Measurements from ENCODE around the gene ZNF672.

Gene ZNF672

DNA sequence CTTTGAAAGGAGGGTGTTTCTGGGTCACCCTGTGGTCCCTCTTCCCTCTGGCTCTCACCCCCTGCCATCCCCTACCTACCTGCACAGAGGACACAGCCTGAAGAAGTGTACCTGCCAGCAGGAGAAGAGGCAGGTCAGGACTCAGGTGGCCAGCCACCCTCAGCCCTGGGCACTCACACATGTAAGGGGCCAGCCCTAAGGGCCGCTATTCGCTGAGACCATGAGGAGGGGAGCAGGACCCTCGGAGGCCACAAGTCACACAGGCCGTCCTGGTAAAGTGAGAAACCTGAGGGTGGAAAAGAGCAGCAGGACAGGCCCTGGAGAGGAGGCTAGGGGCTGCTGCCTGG, 19.7 kb downstream of the ZNF672 start:
- Histone ChIP-seq H2BK12ac (ENCODE audit: low read length) (no peak overlapping the region), H3K9me3 (replicated peaks in 1 of 2; ENCODE audit: control insufficient read depth in 2 of 2, insufficient read depth in 1 of 2, low read depth in 1 of 2, low read length in 2 of 2) (no peaks in the 10 kb centered on the region), H2BK15ac (ENCODE audit: low read length) (no peak overlapping the region), H3K36me3 (replicated peaks in 1 of 2; ENCODE audit: control insufficient read depth in 2 of 2, insufficient read depth in 2 of 2, low read length in 2 of 2) (peaks cover 22 to 37% of the 10 kb centered on the region in 2 donors), H3K18ac (ENCODE audit: low read length) (peak overlapping the region; percentile 92), H2BK120ac (ENCODE audit: low read depth, low read length) (no peak overlapping the region), H3K4ac (ENCODE audit: low read length) (peak overlapping the region; percentile 66), H3K14ac (ENCODE audit: low read length) (peak overlapping the region; percentile 39), H3K27me3 (ENCODE audit: control insufficient read depth in 3 of 3, insufficient read depth in 3 of 3, low read depth in 1 of 3, low read length in 3 of 3) (peaks cover 0 to 17% (median 9%) of the 10 kb centered on the region in 3 experiments), H3K4me2 (ENCODE audit: insufficient read depth, low read length, poor library complexity, severe bottlenecking) (peak overlapping the region; percentile 75), H4K91ac (ENCODE audit: low read depth, low read length, poor library complexity) (no peak overlapping the region), H2AFZ (ENCODE audit: low read length) (peak overlapping the region; percentile 82), H2AK5ac (ENCODE audit: low read depth, low read length) (peak overlapping the region; percentile 79), H3K23ac (ENCODE audit: low read depth, low read length, poor library complexity) (peak overlapping the region; percentile 90), H2BK5ac (ENCODE audit: low read length) (no peak overlapping the region), H3K9ac (ENCODE audit: low read depth, low read length, poor library complexity) (peak overlapping the region; percentile 83), H4K8ac (ENCODE audit: low read depth, low read length) (peak overlapping the region; percentile 55), H3K27ac (replicated peaks; ENCODE audit: low read length) (no peak overlapping the region), H3K4me3 (ENCODE audit: low read length in 2 of 2) (peak overlapping the region; percentile 55 to 78), H3K4me1 (ENCODE audit: control insufficient read depth in 2 of 2, insufficient read depth in 1 of 2, low read depth in 1 of 2, low read length in 2 of 2) (peaks cover 10 to 11% of the 10 kb centered on the region in 2 donors), H3K79me1 (ENCODE audit: low read depth, low read length) (peaks cover 10% of the 10 kb centered on the region)
- no peak for DNase-seq (ENCODE audit: low spot score)
- no CpG with 5 or more reads among the region's 4 CpGs for WGBS, 2 donors (ENCODE audit: extremely low coverage in 2 of 2, insufficient read length in 2 of 2, insufficient replicate concordance in 1 of 2)

DNA sequence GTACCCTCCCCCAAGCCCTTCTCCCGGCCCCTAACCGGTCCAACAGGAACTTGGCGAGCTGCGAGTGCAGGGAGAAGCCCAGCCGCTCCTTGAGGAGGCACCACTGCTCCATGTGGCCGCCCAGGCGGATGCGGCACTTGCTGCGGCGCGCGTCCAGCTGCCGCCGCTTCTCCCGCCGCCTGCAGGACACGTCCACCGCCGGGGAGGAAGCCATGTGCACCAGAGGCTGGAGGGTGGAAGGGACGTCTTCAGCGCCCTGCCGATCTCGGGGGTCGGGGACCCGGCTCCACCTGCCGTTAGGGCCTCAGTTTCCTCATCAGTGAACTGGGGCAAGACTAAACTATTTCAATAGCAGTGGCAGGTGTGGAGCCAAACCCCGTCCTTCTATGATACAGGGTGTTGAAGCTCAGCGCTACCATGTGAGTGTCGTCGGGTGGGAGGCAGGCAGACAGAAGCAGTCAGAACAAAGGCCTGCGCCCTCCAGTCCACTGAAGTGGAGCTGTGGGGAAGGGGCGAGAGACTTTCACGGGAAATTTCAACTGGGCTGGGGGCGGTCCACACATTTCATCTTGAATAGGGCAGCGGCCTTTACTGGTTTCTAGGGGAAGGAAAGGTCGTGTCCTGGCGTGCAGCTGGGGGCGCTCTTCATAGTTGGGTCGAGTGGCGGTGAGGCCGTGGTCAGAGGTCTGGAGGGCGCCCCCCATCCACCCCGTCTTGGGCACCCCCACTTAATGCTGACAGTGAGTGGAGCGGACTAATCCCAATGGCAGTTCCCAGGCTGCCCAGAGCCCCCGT, 20.3 kb downstream of the ZNF672 start:
- Histone ChIP-seq H3K79me1 (ENCODE audit: low read depth, low read length) (peaks cover 10% of the 10 kb centered on the region), H2BK5ac (ENCODE audit: low read length) (peak overlapping the region; percentile 62), H3K23ac (ENCODE audit: low read depth, low read length, poor library complexity) (peak overlapping the region; percentile 90), H3K4me2 (ENCODE audit: insufficient read depth, low read length, poor library complexity, severe bottlenecking) (peak overlapping the region; percentile 75), H3K9ac (ENCODE audit: low read depth, low read length, poor library complexity) (peak overlapping the region; percentile 83), H3K14ac (ENCODE audit: low read length) (peak overlapping the region; percentile 2), H3K4me1 (ENCODE audit: control insufficient read depth in 2 of 2, insufficient read depth in 1 of 2, low read depth in 1 of 2, low read length in 2 of 2) (peaks cover 10 to 11% of the 10 kb centered on the region in 2 donors), H3K36me3 (replicated peaks in 1 of 2; ENCODE audit: control insufficient read depth in 2 of 2, insufficient read depth in 2 of 2, low read length in 2 of 2) (peaks cover 19 to 31% of the 10 kb centered on the region in 2 donors), H3K4me3 (ENCODE audit: low read length in 2 of 2) (peak overlapping the region; percentile 55 to 78), H3K18ac (ENCODE audit: low read length) (peak overlapping the region; percentile 92), H2BK12ac (ENCODE audit: low read length) (no peak overlapping the region), H4K8ac (ENCODE audit: low read depth, low read length) (no peak overlapping the region), H2BK120ac (ENCODE audit: low read depth, low read length) (no peak overlapping the region), H3K9me3 (replicated peaks in 1 of 2; ENCODE audit: control insufficient read depth in 2 of 2, insufficient read depth in 1 of 2, low read depth in 1 of 2, low read length in 2 of 2) (no peaks in the 10 kb centered on the region), H3K4ac (ENCODE audit: low read length) (peak overlapping the region; percentile 66), H2BK15ac (ENCODE audit: low read length) (no peak overlapping the region), H2AFZ (ENCODE audit: low read length) (peak overlapping the region; percentile 82), H2AK5ac (ENCODE audit: low read depth, low read length) (peak overlapping the region; percentile 79), H4K91ac (ENCODE audit: low read depth, low read length, poor library complexity) (peak overlapping the region; percentile 81), H3K27me3 (ENCODE audit: control insufficient read depth in 3 of 3, insufficient read depth in 3 of 3, low read depth in 1 of 3, low read length in 3 of 3) (peaks cover 0 to 22% (median 11%) of the 10 kb centered on the region in 3 experiments), H3K27ac (replicated peaks; ENCODE audit: low read length) (peak overlapping the region; percentile 76)
- WGBS, 2 donors (ENCODE audit: extremely low coverage in 2 of 2, insufficient read length in 2 of 2, insufficient replicate concordance in 1 of 2) = no CpG with 5 or more reads among the region's 45 CpGs
- peak; percentile 64 for DNase-seq (ENCODE audit: low spot score)

- Histone ChIP-seq H3K9ac (ENCODE audit: low read depth, low read length, poor library complexity) (peak within 1 kb of the TSS; percentile 88), H4K91ac (ENCODE audit: low read depth, low read length, poor library complexity) (peak within 1 kb of the TSS; percentile 81), H3K4me1 (ENCODE audit: control insufficient read depth in 2 of 2, insufficient read depth in 1 of 2, low read depth in 1 of 2, low read length in 2 of 2) (peaks cover 15 to 17% of the 10 kb centered on the region in 2 donors), H2BK15ac (ENCODE audit: low read length) (no peak within 1 kb of the TSS), H3K27me3 (ENCODE audit: control insufficient read depth in 3 of 3, insufficient read depth in 3 of 3, low read depth in 1 of 3, low read length in 3 of 3) (peaks cover 0 to 29% (median 14%) of the 10 kb centered on the region in 3 experiments), H3K4me3 (ENCODE audit: low read length in 2 of 2) (peak within 1 kb of the TSS; percentile 55 to 88), H3K9me3 (replicated peaks in 1 of 2; ENCODE audit: control insufficient read depth in 2 of 2, insufficient read depth in 1 of 2, low read depth in 1 of 2, low read length in 2 of 2) (no peaks in the 10 kb centered on the region), H2BK120ac (ENCODE audit: low read depth, low read length) (no peak within 1 kb of the TSS), H3K27ac (replicated peaks; ENCODE audit: low read length) (peak within 1 kb of the TSS; percentile 76), H3K18ac (ENCODE audit: low read length) (peak within 1 kb of the TSS; percentile 92), H2BK5ac (ENCODE audit: low read length) (peak within 1 kb of the TSS; percentile 62), H3K4ac (ENCODE audit: low read length) (peak within 1 kb of the TSS; percentile 66), H3K14ac (ENCODE audit: low read length) (peak within 1 kb of the TSS; percentile 2), H2AK5ac (ENCODE audit: low read depth, low read length) (peak within 1 kb of the TSS; percentile 79), H3K4me2 (ENCODE audit: insufficient read depth, low read length, poor library complexity, severe bottlenecking) (peak within 1 kb of the TSS; percentile 84), H3K79me1 (ENCODE audit: low read depth, low read length) (peaks cover 10% of the 10 kb centered on the region), H3K36me3 (replicated peaks in 1 of 2; ENCODE audit: control insufficient read depth in 2 of 2, insufficient read depth in 2 of 2, low read length in 2 of 2) (peaks cover 13 to 22% of the 10 kb centered on the region in 2 donors), H2AFZ (ENCODE audit: low read length) (peak within 1 kb of the TSS; percentile 82), H3K23ac (ENCODE audit: low read depth, low read length, poor library complexity) (peak within 1 kb of the TSS; percentile 90), H4K8ac (ENCODE audit: low read depth, low read length) (no peak within 1 kb of the TSS), H2BK12ac (ENCODE audit: low read length) (no peak within 1 kb of the TSS)
- peak; percentile 93 for DNase-seq (ENCODE audit: low spot score)
- WGBS, 2 donors (ENCODE audit: extremely low coverage in 2 of 2, insufficient read length in 2 of 2, insufficient replicate concordance in 1 of 2) = no CpG with 5 or more reads among the region's 62 CpGs
Observed at GRCh38 chr1:248858891-248859889, 21.2 kb downstream of the ZNF672 start, which contains the start of gene ZNF692. ZNF692 (minus strand) TSS chr1:248859085; CDS start chr1:248858309, 776 bp downstream.

All from neuronal stem cell (in vitro differentiated cells).